AG09319 (cell line): Measurements from ENCODE around the gene CERS4.
"Not testable (repeated sequence)": the region's sequence is repeated elsewhere in the genome, so short reads cannot be mapped to it uniquely, and the experiment has no call there.

Experiments
- DNase-seq: peaks from one replicate; pipeline ENCODE4 v3.0.0-alpha.2; 2010; ENCODE audit warnings: low read depth; ENCODE audit errors: extremely low read depth
- TF ChIP-seq, protein P1 (sequence below): IDR thresholded peaks from 2 replicates; pipeline ENCODE4 v1.5.1; 2011; ENCODE audit warnings: low read depth, mild to moderate bottlenecking, inconsistent platforms, low read length, moderate library complexity

CERS4 gene

DNA sequence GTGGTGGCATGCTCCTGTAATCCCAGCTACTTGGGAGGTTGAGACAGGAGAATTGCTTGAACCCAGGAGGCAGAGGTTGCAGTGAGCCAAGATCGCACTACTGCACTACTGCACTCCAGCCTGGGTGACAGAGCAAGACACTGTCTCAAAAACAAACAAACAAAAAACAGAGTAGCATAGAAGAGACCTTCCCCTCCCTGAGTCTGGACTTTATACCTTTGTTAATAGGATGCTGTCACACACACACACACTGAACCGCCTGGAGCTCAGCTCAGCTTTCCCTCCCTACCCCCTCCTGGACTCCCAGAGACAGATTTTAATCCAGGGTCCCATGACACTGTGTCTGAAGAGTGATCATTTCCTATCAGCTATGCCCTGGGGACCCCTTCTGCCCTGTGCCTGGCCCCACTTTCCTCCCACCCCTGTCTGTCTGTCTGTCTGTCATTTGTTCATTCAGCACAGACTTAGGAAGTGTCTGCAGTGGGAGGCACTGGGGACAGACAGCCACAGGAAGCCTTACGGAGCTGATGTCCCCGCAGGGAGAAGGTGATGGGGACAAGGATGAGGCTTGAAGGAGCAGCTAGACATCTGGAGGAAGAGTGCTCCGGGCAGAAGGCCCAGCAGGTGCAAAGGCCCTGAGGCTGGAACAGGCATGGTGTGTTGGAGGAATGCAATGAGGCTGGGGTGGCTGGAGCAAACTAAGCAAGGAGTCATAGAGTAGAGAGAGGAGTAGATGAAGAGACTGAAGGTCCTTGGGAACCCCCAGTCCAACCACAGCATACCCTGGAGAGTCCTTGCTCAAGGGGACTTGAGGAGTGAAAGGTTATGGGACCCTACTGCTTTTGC is 4.9 kb downstream of the CERS4 start:
- TF ChIP-seq, protein P1, sequence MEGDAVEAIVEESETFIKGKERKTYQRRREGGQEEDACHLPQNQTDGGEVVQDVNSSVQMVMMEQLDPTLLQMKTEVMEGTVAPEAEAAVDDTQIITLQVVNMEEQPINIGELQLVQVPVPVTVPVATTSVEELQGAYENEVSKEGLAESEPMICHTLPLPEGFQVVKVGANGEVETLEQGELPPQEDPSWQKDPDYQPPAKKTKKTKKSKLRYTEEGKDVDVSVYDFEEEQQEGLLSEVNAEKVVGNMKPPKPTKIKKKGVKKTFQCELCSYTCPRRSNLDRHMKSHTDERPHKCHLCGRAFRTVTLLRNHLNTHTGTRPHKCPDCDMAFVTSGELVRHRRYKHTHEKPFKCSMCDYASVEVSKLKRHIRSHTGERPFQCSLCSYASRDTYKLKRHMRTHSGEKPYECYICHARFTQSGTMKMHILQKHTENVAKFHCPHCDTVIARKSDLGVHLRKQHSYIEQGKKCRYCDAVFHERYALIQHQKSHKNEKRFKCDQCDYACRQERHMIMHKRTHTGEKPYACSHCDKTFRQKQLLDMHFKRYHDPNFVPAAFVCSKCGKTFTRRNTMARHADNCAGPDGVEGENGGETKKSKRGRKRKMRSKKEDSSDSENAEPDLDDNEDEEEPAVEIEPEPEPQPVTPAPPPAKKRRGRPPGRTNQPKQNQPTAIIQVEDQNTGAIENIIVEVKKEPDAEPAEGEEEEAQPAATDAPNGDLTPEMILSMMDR = no peak
- DNase-seq = no peak

DNA sequence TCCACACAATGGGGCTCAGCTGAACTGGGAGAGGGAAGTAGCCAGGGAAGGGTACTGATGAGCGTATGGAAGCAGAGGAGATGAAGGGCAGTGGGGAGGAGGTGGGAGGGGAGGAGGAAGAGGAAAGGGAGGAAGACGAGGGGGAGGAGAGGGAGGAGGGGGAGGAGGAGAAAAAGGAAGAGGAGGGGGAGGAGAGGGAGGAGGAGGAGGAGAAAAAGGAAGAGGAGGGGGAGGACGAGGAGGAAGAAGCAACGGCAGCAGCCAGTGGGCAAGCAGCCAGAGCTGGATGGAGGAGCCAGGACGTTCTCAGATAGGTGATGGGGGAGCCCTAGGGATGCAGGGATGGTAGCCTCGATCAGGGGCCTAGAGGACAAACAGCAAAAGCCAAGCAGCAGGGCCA is 5.6 kb downstream of the CERS4 start:
- no peak for DNase-seq
- TF ChIP-seq, protein P1 = no peak

GRCh38 chr19:8215783-8216182 is 6.6 kb downstream of the CERS4 start:
- TF ChIP-seq, protein P1 = no peak
- DNase-seq = no peak

DNA sequence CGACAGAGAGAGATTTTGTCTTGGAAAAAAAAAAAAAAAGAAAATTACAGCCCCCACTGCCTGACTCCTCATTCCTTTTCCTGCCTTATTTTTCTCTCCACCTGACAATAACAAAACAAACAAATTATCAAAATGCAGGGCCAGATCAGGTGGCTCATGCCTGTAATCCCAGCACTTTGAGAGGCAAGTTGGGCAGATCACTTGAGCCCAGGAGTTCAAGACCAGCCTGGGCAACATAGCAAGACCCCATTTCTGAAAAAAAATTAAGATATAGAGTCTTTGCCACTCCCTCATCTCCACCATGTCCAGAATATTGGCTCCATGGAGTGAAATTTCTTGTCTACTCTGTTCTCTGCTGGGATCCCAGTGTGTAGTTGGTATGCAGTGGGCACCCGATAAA is 7.2 kb downstream of the CERS4 start:
- TF ChIP-seq, protein P1 = no peak
- no peak for DNase-seq

DNA sequence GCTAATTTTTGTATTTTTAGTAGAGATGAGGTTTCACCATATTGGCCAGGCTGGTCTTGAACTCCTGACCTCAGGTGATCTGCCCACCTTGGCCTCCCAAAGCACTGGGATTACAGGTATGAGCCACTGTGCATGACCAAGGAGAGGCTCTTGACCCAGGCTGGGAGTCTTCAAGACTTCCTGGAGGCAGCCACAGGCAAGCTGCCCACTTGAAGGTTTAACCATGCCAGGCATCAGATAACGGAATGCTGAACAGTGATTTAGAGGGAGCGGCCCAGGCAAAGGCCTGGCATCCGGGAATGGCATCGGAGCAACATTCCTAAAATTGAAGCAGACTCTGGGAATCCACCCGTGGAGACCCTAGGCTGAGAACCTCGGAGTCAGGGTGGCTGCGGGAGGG is 9.0 kb downstream of the CERS4 start:
- DNase-seq = not testable (repeated sequence)

DNA sequence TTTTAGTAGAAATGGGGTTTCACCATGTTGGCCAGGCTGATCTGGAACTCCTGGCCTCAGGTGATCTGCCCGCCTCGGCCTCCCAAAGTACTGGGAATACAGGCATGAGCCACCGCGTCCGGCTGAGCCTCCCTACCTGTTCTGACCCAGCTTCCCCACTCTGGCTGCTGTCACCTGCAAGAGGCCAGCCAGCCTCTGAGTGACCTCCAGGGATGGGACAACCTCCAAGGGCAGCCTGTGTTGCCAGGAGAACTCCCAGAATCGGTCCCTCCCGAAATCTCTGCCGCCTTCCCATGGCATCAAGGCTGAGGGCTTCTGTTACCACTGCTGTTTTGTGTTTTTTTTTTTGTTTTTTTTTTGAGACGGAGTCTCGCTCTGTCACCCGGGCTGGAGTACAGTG is 11.3 kb downstream of the CERS4 start:
- TF ChIP-seq, protein P1 = no peak
- DNase-seq = no peak

GRCh38 chr19:8221161-8221560 is 12.0 kb downstream of the CERS4 start:
- TF ChIP-seq, protein P1 = no peak
- no peak for DNase-seq

GRCh38 chr19:8223442-8223841 is 14.3 kb downstream of the CERS4 start:
- DNase-seq = not testable (repeated sequence)
